PC-9 (cell line): ENCODE results near the gene ZFAND3. TPM values are rescaled to one million over a fixed set of nuclear protein-coding genes. Genes with fewer than 3 reads are reported as not detected.

Experiments
- BruUV-seq: library from RNA; stranded (reverse); fragments of 400-500 nt; replicated peaks from 2 replicates; lab custom pipeline; 2021; lab: Mats Ljungman, UMichigan
- CTCF ChIA-PET: fragments of 300-600 bp; sonication (Branson Sonifier 250); formaldehyde crosslinking; loops from one replicate; lab custom pipeline; 2022; ENCODE audit warnings: antibody characterized with exemption; lab: Charles Lee
- POLR2A ChIA-PET: fragments of 300-600 bp; sonication (Branson Sonifier 250); formaldehyde crosslinking; loops from one replicate; lab custom pipeline; 2022; ENCODE audit warnings: antibody characterized with exemption; ENCODE audit not compliant: unreplicated experiment; lab: Charles Lee
- DNase-seq, 2 experiments: peaks; one replicate each; pipeline versions ENCODE4 v3.0.0 to v3.0.0-alpha.2; 2015 to 2022; ENCODE audit warnings: mixed read lengths in 1 of 2
- H2AFZ ChIP-seq: fragments of 200-600 bp; sonication (generic); 2 replicates; pipeline ENCODE4 v1.8.1; 2017; ENCODE audit warnings: antibody characterized with exemption
- H3F3A ChIP-seq: fragments of 200-600 bp; sonication (generic); 2 replicates; pipeline ENCODE4 v1.8.1; 2017; ENCODE audit warnings: antibody characterized with exemption, mild to moderate bottlenecking, low read depth; ENCODE audit not compliant: insufficient read depth
- H3K27ac ChIP-seq: fragments of 200-600 bp; sonication (generic); 2 replicates; pipeline ENCODE4 v1.6.1; 2016; ENCODE audit warnings: mixed run types
- H3K27me3 ChIP-seq: fragments of 200-600 bp; sonication (generic); 2 replicates; pipeline ENCODE4 v1.6.1; 2016; ENCODE audit warnings: low read depth, mixed run types; ENCODE audit not compliant: insufficient read depth
- H3K36me3 ChIP-seq: fragments of 200-600 bp; sonication (generic); 2 replicates; pipeline ENCODE4 v1.6.1; 2016; ENCODE audit warnings: low read depth, mixed run types
- H3K4me1 ChIP-seq: fragments of 200-600 bp; sonication (generic); replicated peaks from 2 replicates; pipeline ENCODE4 v1.6.1; 2016; ENCODE audit warnings: mixed run types; ENCODE audit not compliant: insufficient read depth
- H3K4me2 ChIP-seq: fragments of 200-600 bp; sonication (generic); 2 replicates; pipeline ENCODE4 v1.6.1; 2017; ENCODE audit warnings: mixed run types
- H3K4me3 ChIP-seq: fragments of 200-600 bp; sonication (generic); 2 replicates; pipeline ENCODE4 v1.6.1; 2016; ENCODE audit warnings: mixed run types
- H3K79me2 ChIP-seq: fragments of 200-600 bp; sonication (generic); 2 replicates; pipeline ENCODE4 v1.6.1; 2017; ENCODE audit warnings: low read depth, mixed run types
- H3K9me2 ChIP-seq: fragments of 200-600 bp; sonication (generic); 2 replicates; pipeline ENCODE4 v1.8.1; 2017; ENCODE audit warnings: mild to moderate bottlenecking; ENCODE audit not compliant: insufficient read depth
- H3K9me3 ChIP-seq: fragments of 200-600 bp; sonication (generic); 2 replicates; pipeline ENCODE4 v1.8.1; 2016; ENCODE audit warnings: low read depth; ENCODE audit not compliant: insufficient read depth
- H4K20me1 ChIP-seq: fragments of 200-600 bp; sonication (generic); 2 replicates; pipeline ENCODE4 v1.8.1; 2017; ENCODE audit not compliant: insufficient read depth
- EZH2 ChIP-seq: fragments of 200-600 bp; sonication (generic); IDR thresholded peaks from 2 replicates; pipeline ENCODE4 v1.8.0; 2017; ENCODE audit warnings: antibody characterized with exemption, low read depth
- intact Hi-C: fragments of 100-400 bp; cut with micrococcal nuclease; formaldehyde crosslinking; loops from one replicate; pipeline ENCODE4 v1.10.0; 2022; ENCODE audit not compliant: unreplicated experiment
- total RNA-seq: library from RNA; stranded (reverse); gene quantifications from 2 replicates; pipeline ENCODE4 v1.2.3, GENCODE V29; 2021
- TF ChIP-seq, protein P1 (sequence below): fragments of 200-600 bp; sonication (generic); conservative IDR thresholded peaks from 2 replicates; pipeline ENCODE4 v1.6.1; 2017; ENCODE audit warnings: mixed run types, antibody characterized with exemption, mild to moderate bottlenecking, moderate library complexity

ZFAND3 gene
- total RNA-seq, 1 experiment from 2014 or later = 46.8 TPM

DNA sequence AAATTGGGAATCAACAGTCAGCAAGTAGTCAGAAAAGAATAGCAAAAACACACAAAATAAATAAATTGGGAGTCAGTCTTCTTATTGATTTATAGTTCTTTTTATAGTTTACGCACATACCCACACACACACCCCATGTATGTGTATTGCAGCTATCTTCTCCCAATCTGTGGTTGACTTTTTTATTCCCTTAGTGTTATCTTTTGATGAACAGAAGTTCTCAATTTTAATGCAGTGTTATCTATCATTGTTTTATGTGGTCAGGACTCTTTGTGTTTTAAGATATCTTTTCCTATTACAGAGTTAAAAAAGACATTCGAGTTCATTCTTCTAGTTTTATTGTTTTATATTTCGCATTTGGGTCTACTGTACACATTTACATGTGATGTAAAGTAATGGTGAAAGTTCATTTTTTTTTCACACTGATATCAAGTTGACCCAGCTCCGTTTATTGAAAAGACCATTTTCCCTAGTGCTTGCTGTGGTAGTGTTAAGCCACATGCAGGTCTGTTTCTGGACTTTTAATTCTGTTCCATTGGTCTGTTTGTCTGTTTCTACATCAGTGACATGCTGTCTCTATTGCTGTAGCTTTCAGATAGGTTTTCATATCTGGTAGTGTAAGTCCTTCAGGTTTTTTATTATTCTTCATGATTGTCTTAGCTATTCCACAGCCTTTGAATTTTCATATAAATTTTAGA lies 78.4 kb downstream of the ZFAND3 start:
- ChIA-PET POLR2A (no interaction called here), CTCF (no interaction called here)
- Histone ChIP-seq H3K9me2 (no peaks in the 10 kb centered on the region), H3K9me3 (no peaks in the 10 kb centered on the region), H3K79me2 (peaks cover 77% of the 10 kb centered on the region), H2AFZ (no peak overlapping the region), H3K27ac (peak overlapping the region; percentile 80; the same call in 1 of the 2 replicates), H3K36me3 (no peaks in the 10 kb centered on the region), H3F3A (peaks cover 43% of the 10 kb centered on the region), H3K4me2 (peak overlapping the region; percentile 74), H3K4me1 (peaks cover 29% of the 10 kb centered on the region), H3K4me3 (peak overlapping the region; percentile 31; the same call in 1 of the 2 replicates), H3K27me3 (no peaks in the 10 kb centered on the region), H4K20me1 (peaks cover 26% of the 10 kb centered on the region)
- TF ChIP-seq EZH2 = no peak
- TF ChIP-seq, protein P1, sequence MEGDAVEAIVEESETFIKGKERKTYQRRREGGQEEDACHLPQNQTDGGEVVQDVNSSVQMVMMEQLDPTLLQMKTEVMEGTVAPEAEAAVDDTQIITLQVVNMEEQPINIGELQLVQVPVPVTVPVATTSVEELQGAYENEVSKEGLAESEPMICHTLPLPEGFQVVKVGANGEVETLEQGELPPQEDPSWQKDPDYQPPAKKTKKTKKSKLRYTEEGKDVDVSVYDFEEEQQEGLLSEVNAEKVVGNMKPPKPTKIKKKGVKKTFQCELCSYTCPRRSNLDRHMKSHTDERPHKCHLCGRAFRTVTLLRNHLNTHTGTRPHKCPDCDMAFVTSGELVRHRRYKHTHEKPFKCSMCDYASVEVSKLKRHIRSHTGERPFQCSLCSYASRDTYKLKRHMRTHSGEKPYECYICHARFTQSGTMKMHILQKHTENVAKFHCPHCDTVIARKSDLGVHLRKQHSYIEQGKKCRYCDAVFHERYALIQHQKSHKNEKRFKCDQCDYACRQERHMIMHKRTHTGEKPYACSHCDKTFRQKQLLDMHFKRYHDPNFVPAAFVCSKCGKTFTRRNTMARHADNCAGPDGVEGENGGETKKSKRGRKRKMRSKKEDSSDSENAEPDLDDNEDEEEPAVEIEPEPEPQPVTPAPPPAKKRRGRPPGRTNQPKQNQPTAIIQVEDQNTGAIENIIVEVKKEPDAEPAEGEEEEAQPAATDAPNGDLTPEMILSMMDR = no peak
- no peak for DNase-seq
- intact Hi-C loops = no loop called here
- no TSS peak for BruUV-seq

DNA sequence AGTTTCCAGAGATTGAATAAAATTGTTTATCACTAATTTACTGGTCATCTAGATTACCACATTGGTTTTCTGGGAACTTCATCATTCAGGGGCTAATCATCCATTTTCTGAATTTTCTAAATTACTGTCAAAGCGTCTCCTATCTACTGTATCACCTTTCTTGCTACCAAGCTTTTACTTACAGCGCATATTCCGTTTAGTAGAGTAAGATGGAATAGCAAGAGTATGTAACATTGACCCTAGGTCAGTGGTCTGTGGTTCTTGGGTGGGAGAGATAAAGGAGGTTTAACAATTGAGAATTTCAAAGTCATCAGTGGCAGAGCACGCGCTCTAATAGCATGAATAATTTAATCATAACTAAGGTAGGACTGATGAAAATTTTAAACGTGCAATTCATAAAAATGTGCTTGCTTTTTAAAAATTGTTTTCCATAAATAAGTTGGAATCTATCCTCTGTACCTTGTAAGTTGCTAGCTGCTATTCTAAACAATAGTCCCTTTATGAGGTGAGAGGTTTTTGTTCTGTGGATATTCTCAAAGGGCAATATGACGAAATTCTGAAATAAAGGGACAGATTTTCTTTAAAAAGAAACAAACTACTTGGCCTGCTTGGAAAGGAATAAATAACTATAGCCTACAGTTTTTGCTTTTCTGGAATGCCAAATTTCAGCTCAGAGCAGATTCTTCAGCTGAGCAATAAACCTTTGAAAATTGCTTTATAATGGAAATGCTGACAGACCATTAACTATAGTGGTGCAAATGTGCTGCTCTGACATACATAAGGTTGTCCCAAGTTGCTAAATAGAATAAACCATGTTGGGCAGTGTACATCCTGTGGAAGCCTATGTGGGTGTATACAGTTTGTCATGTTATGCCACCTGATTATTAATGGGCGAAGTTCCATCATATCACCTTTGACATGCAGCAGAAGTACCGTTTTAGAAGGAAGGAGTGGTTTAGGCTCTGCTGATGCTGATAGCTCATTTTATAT lies 84.1 kb downstream of the ZFAND3 start:
- no peaks in the 10 kb centered on the region for H3K9me2 ChIP-seq
- intact Hi-C loops = no loop called here
- CTCF ChIA-PET = no interaction called here
- H3K4me2 ChIP-seq = no peak overlapping the region
- H3K36me3 ChIP-seq = no peaks in the 10 kb centered on the region
- POLR2A ChIA-PET = interaction anchor here (0.5 kb wide), 1 partner anchor 143 kb away, joined by 5 read pairs; no protein-coding TSS in a partner anchor
- no TSS peak for BruUV-seq
- H2AFZ ChIP-seq = no peak overlapping the region
- no peak overlapping the region; the same call in 1 of the 2 replicates for H3K27ac ChIP-seq
- H3K79me2 ChIP-seq = peaks cover 89% of the 10 kb centered on the region
- DNase-seq = no peak
- H4K20me1 ChIP-seq = peaks cover 53% of the 10 kb centered on the region
- TF ChIP-seq, protein P1 = no peak
- no peak for TF ChIP-seq EZH2
- H3K27me3 ChIP-seq = no peaks in the 10 kb centered on the region
- H3K4me1 ChIP-seq = no peaks in the 10 kb centered on the region
- H3F3A ChIP-seq = peaks cover 3% of the 10 kb centered on the region; the same call in 1 of the 2 replicates
- no peak overlapping the region for H3K4me3 ChIP-seq
- H3K9me3 ChIP-seq = no peaks in the 10 kb centered on the region

- Histone ChIP-seq H3K4me3 (no peak overlapping the region), H3K4me2 (no peak overlapping the region), H3K79me2 (peaks cover 87% of the 10 kb centered on the region), H3K36me3 (no peaks in the 10 kb centered on the region), H3K9me3 (no peaks in the 10 kb centered on the region), H3K4me1 (no peaks in the 10 kb centered on the region), H4K20me1 (peaks cover 53% of the 10 kb centered on the region), H3K9me2 (no peaks in the 10 kb centered on the region), H3F3A (peaks cover 3% of the 10 kb centered on the region; the same call in 1 of the 2 replicates), H3K27ac (no peak overlapping the region), H3K27me3 (no peaks in the 10 kb centered on the region), H2AFZ (no peak overlapping the region)
- DNase-seq = no peak
- intact Hi-C loops = no loop called here
- POLR2A ChIA-PET = no interaction called here
- no TSS peak for BruUV-seq
- CTCF ChIA-PET = no interaction called here
- TF ChIP-seq, protein P1 = no peak
These were observed 85.1 kb downstream of the ZFAND3 start for GRCh38 chr6:37904590-37904989.
